GM18517 (cell line): ENCODE results near the gene UTP25.
A peak's percentile ranks its signal among the peaks of the same experiment; 100 is the strongest.

Experiments
- ATAC-seq: cut with Tn5 transposase; IDR thresholded peaks from one replicate; pipeline ENCODE4 v1.9.1; 2021; ENCODE audit warnings: mild to moderate bottlenecking, moderate library complexity; ENCODE audit not compliant: unreplicated experiment

Gene UTP25

GRCh38 chr1:209805875-209806760 lies 21.7 kb upstream of the UTP25 start, which contains the start of gene IRF6:
Gene IRF6 (minus strand): TSS chr1:209806142. CDS start chr1:209801413, 4,729 bp downstream.
- ATAC-seq, result peak; percentile 63

GRCh38 chr1:209807509-209807908 lies 20.3 kb upstream of the UTP25 start:
- no peak for ATAC-seq

- no peak for ATAC-seq
Measured at GRCh38 chr1:209808059-209808581, 19.7 kb upstream of the UTP25 start.

- no peak for ATAC-seq
Measured at GRCh38 chr1:209809611-209810010, 18.2 kb upstream of the UTP25 start.

- no peak for ATAC-seq
Measured at GRCh38 chr1:209810783-209811182, 17.0 kb upstream of the UTP25 start.

- ATAC-seq, result no peak
Measured at GRCh38 chr1:209813902-209814301, 13.9 kb upstream of the UTP25 start.

GRCh38 chr1:209815490-209815889 lies 12.3 kb upstream of the UTP25 start:
- no peak for ATAC-seq

GRCh38 chr1:209815931-209816341 lies 11.8 kb upstream of the UTP25 start:
- ATAC-seq, result no peak

- no peak for ATAC-seq
Measured at GRCh38 chr1:209816923-209817322, 10.8 kb upstream of the UTP25 start.

- ATAC-seq, result no peak
Measured at GRCh38 chr1:209817691-209818090, 10.1 kb upstream of the UTP25 start.

GRCh38 chr1:209819058-209819457 lies 8.7 kb upstream of the UTP25 start:
- ATAC-seq, result no peak

GRCh38 chr1:209820986-209821385 lies 6.8 kb upstream of the UTP25 start:
- ATAC-seq, result no peak

- no peak for ATAC-seq
Measured at GRCh38 chr1:209822706-209823105, 5.1 kb upstream of the UTP25 start.

- ATAC-seq, result peak; percentile 56
Measured at GRCh38 chr1:209823143-209824041, 4.4 kb upstream of the UTP25 start.

- no peak for ATAC-seq
Measured at GRCh38 chr1:209825591-209826434, 2.0 kb upstream of the UTP25 start.

GRCh38 chr1:209829716-209830115 lies 1.9 kb downstream of the UTP25 start:
- no peak for ATAC-seq

- no peak for ATAC-seq
Measured at GRCh38 chr1:209830722-209831121, 3.0 kb downstream of the UTP25 start.

GRCh38 chr1:209831615-209832014 lies 3.8 kb downstream of the UTP25 start:
- no peak for ATAC-seq

- ATAC-seq, result no peak
Measured at GRCh38 chr1:209835782-209836298, 8.1 kb downstream of the UTP25 start.

GRCh38 chr1:209837671-209838070 lies 9.9 kb downstream of the UTP25 start:
- ATAC-seq, result no peak
